Sigmoid colon (tissue), 7 donors: ENCODE results near the gene GPX3. TPM values are rescaled to one million over a fixed set of nuclear protein-coding genes. Genes with fewer than 3 reads are reported as not detected.

Source experiments
- DNase-seq: peaks from one replicate; pipeline ENCODE4 v3.0.0-alpha.2; 2019
- H3K27ac ChIP-seq, 4 donors: fragments of 200-600 bp; sonication (generic); one replicate each; pipeline ENCODE4 v1.5.1; 2016 to 2019; ENCODE audit warnings: mild to moderate bottlenecking in 1 of 4
- H3K27me3 ChIP-seq, 3 donors: fragments of 200-600 bp; sonication (generic); one replicate each; pipeline ENCODE4 v1.5.1; 2019; ENCODE audit warnings: mild to moderate bottlenecking in 1 of 3
- H3K36me3 ChIP-seq, 4 donors: fragments of 200-600 bp; sonication (generic); one replicate each; pipeline ENCODE4 v1.5.1; 2016 to 2019
- H3K4me1 ChIP-seq, 4 donors: fragments of 200-600 bp; sonication (generic); one replicate each; pipeline ENCODE4 v1.5.1; 2017 to 2019
- H3K4me3 ChIP-seq, 4 donors: fragments of 200-600 bp; sonication (generic); one replicate each; pipeline ENCODE4 v1.5.1; 2017 to 2019; ENCODE audit warnings: mild to moderate bottlenecking in 2 of 4, moderate library complexity in 1 of 4
- H3K9me3 ChIP-seq, 4 donors: fragments of 200-600 bp in 3 of 4; sonication (generic) in 3 of 4; one replicate each; pipeline versions ENCODE4 v1.5.1 to v1.6.1; 2013 to 2019
- EP300 ChIP-seq, 4 donors: sonication (generic); formaldehyde crosslinking; IDR thresholded peaks; one replicate each; pipeline ENCODE4 v1.6.1; 2017; ENCODE audit warnings: antibody characterized with exemption in 4 of 4
- POLR2A ChIP-seq, 2 donors: fragments of 450-650 bp; IDR thresholded peaks; one replicate each; pipeline ENCODE4 v1.6.1; 2016; ENCODE audit warnings: antibody characterized with exemption in 2 of 2, mild to moderate bottlenecking in 2 of 2, moderate library complexity in 2 of 2
- POLR2AphosphoS5 ChIP-seq, 4 donors: sonication (generic); formaldehyde crosslinking; IDR thresholded peaks; one replicate each; pipeline ENCODE4 v1.6.1; 2017; ENCODE audit warnings: antibody characterized with exemption in 4 of 4
- WGBS, 2 donors: extraction: QIAGEN DNeasy Blood & Tissue Kit; methylation state at CpG; one replicate each; pipeline ENCODE4 v1.1.7; 2013; 5-methylcytosine and 5-hydroxymethylcytosine counted together
- intact Hi-C: fragments of 100-400 bp; cut with DNase I; formaldehyde crosslinking; loops from one replicate; pipeline ENCODE4 v1.15.1; 2023
- polyA plus RNA-seq, 3 donors: library from polyadenylated mRNA; stranded (reverse); fragments of 200-250 nt; gene quantifications; one replicate each; pipeline ENCODE4 v1.2.3, GENCODE V29; 2013
- total RNA-seq, 4 donors: library from RNA; depleted of rRNA; stranded (reverse); fragments of >200 nt; gene quantifications; one replicate each; pipeline ENCODE4 v1.1.0, GENCODE V29; 2016
- TF ChIP-seq, protein P1 (sequence below), 4 experiments: fragments of 450-650 bp in 3 of 4; fragments of 200-600 bp in 1 of 4; IDR thresholded peaks; one replicate each; pipeline ENCODE4 v1.5.1; 2016 to 2019; ENCODE audit warnings: antibody characterized with exemption in 4 of 4, mild to moderate bottlenecking in 3 of 4, moderate library complexity in 2 of 4
- donor health status: healthy with polysubstance abuse.
- donor health status: Bipolar disorder and iron deficiency.
- donor health status: healthy.

The GPX3 gene
- total and polyA plus RNA-seq, 7 donors, result 85.1 to 2,079 (median 805) TPM

DNA sequence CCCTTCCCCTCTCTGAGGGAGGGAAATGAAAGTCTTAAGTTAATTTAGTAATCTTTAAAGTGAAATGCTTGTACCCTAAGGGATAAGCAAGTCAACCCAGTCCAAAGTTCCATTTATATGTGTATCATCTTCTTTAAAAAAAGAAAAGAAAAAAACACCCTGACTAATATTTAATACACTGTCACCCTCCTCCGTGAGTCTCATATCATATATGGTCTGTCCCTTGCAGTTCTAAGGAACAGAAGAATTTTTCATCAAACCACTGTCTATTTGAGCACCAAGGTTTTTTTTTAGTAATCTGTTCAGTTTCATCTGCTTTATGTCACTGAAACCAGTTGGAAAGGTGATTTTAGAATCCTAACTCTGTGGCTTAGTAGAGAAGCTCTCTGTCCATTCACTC, 45.2 kb downstream of the GPX3 start:
- H3K4me3 ChIP-seq, result no peak overlapping the region
- H3K27me3 ChIP-seq, result no peaks in the 10 kb centered on the region
- intact Hi-C loops, result no loop called here
- whole genome bisulfite sequencing, 2 donors, result 82 to 87% methylated on average over 1 of the region's 1 CpG
- TF ChIP-seq POLR2AphosphoS5 (IDR thresholded peaks at IDR 0.05), result no peak
- TF ChIP-seq, protein P1, sequence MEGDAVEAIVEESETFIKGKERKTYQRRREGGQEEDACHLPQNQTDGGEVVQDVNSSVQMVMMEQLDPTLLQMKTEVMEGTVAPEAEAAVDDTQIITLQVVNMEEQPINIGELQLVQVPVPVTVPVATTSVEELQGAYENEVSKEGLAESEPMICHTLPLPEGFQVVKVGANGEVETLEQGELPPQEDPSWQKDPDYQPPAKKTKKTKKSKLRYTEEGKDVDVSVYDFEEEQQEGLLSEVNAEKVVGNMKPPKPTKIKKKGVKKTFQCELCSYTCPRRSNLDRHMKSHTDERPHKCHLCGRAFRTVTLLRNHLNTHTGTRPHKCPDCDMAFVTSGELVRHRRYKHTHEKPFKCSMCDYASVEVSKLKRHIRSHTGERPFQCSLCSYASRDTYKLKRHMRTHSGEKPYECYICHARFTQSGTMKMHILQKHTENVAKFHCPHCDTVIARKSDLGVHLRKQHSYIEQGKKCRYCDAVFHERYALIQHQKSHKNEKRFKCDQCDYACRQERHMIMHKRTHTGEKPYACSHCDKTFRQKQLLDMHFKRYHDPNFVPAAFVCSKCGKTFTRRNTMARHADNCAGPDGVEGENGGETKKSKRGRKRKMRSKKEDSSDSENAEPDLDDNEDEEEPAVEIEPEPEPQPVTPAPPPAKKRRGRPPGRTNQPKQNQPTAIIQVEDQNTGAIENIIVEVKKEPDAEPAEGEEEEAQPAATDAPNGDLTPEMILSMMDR (IDR thresholded peaks at IDR 0.05), result no peak
- no peak for TF ChIP-seq POLR2A (IDR thresholded peaks at IDR 0.05)
- no peak for TF ChIP-seq EP300 (IDR thresholded peaks at IDR 0.05)
- peaks cover 0 to 82% (median 68%) of the 10 kb centered on the region in 4 donors for H3K4me1 ChIP-seq
- no peak overlapping the region for H3K27ac ChIP-seq
- peaks cover 0 to 15% (median 11%) of the 10 kb centered on the region in 4 donors for H3K36me3 ChIP-seq
- no peaks in the 10 kb centered on the region for H3K9me3 ChIP-seq
- no peak for DNase-seq

DNA sequence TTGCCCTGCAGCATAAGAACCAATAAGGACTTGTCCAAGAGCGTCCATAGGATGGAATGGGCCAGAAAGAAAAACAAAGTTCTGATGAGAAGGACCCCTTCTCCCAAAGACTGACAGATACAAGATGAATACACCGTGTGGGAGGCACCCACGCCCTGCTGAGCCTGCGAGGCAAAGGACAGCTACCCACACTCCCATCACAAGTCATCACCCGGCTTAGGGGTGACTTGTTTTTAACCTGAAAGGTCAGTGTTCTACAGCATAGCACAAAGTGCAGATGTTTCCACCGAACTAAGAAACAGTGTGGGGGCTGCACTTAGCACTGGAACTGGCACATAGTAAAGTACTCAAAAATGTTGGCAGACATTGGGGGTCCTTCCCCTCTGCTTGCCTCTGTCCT, 46.5 kb downstream of the GPX3 start:
- Histone ChIP-seq H3K27me3 (no peaks in the 10 kb centered on the region), H3K36me3 (peaks cover 0 to 5% (median 2%) of the 10 kb centered on the region in 4 donors), H3K4me1 (peaks cover 0 to 94% (median 70%) of the 10 kb centered on the region in 4 donors), H3K4me3 (no peak overlapping the region), H3K9me3 (no peaks in the 10 kb centered on the region), H3K27ac (no peak overlapping the region)
- no peak for DNase-seq
- 78 to 81% methylated on average over 6 of the region's 6 CpGs for WGBS, 2 donors
- intact Hi-C loops, result no loop called here
- TF ChIP-seq, protein P1 (IDR thresholded peaks at IDR 0.05), result no peak
- no peak for TF ChIP-seq POLR2AphosphoS5 (IDR thresholded peaks at IDR 0.05)
- no peak for TF ChIP-seq POLR2A (IDR thresholded peaks at IDR 0.05)
- no peak for TF ChIP-seq EP300 (IDR thresholded peaks at IDR 0.05)

DNA sequence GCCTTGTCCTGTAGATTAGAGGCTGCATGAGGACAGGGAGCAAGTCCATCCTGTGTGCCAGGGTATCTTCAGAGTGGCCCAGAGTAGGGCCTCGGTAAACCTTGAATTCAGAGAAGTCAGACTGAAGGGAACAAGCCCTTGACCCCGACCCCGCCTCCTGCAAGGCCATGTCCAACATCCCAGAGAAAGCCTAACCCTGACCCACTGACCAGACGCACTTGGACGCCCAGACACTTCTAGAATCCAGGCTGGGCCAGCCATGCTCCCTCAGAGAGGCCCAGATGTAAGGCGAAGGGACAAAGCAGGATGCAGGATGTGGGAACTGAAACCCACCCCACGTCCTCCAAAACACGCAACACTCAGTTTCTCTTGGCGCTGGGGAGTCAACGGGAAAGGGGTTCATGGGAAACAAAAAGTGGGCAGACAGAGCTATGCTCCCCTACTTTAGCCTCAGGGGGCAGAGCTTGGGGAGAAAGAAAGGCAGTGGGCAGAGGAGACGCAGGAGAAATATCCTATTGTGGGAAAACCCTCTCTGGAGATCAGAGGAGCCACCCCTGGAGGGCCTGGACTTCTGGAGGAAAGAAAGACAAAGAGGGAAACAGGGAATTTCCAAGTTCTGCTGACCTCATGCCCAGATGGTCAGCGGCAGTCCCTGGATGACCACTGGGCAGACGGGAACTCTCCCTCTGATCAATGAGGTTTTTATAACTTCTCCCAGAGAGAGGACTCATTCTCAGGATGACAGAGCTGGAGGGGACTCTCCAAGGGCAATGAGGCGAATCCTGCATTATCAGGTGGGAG, 47.4 kb downstream of the GPX3 start:
- Histone ChIP-seq H3K27me3 (no peaks in the 10 kb centered on the region), H3K27ac (peak overlapping the region in 3 of 4 donors; percentile 23 to 74 (median 73)), H3K36me3 (no peaks in the 10 kb centered on the region), H3K4me1 (peaks cover 0 to 94% (median 70%) of the 10 kb centered on the region in 4 donors), H3K4me3 (no peak overlapping the region), H3K9me3 (no peaks in the 10 kb centered on the region)
- DNase-seq, result no peak
- intact Hi-C loops, result no loop called here
- TF ChIP-seq, protein P1 (IDR thresholded peaks at IDR 0.05), result no peak
- TF ChIP-seq POLR2A (IDR thresholded peaks at IDR 0.05), result no peak
- TF ChIP-seq EP300 (IDR thresholded peaks at IDR 0.05), result no peak
- no peak for TF ChIP-seq POLR2AphosphoS5 (IDR thresholded peaks at IDR 0.05)
- 81 to 86% methylated on average over 14 of the region's 14 CpGs for WGBS, 2 donors

DNA sequence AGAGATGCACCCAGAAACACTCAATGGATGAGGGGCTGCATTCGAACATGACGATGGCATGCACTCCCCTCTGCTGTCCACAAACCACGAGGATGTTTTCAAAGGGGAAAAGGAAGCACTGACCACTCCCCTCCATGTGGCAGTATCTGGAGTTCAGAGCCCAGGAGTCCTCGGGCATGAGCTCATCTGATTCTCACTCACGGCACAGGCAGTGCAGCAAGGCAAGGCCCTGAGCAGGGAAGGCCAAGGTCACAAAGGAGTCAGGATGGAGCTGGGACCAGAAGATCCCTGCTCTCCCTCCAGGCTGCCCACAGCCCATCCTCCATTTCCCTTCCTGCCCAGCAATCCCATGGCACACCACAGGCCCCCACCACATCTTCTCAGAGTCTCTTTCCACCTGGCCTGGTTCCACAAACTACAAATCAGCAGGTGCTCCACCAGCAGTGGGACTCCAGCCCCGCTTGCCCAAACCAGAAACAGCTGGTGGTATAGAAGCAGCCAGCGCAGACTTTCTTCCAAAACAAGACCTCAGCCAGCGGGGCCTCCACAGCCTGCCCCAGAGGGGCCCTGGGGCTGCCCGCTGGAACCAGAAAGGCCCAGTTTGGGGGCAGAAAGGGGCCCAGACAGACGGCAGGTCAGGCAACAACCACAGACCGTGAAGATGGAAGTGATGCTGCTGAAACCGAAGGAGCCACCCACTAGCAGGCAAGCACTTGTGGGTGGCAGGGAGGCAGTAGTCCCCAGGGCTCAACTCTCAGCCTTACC, 48.2 kb downstream of the GPX3 start:
- no peak for DNase-seq
- Histone ChIP-seq H3K4me3 (no peak overlapping the region), H3K36me3 (no peaks in the 10 kb centered on the region), H3K27ac (peak overlapping the region; percentile 23 to 74 (median 52)), H3K27me3 (no peaks in the 10 kb centered on the region), H3K9me3 (no peaks in the 10 kb centered on the region), H3K4me1 (peaks cover 0 to 88% (median 64%) of the 10 kb centered on the region in 4 donors)
- WGBS, 2 donors, result 41 to 68% methylated on average over 12 of the region's 12 CpGs
- no peak for TF ChIP-seq POLR2A (IDR thresholded peaks at IDR 0.05)
- intact Hi-C loops, result no loop called here

DNA sequence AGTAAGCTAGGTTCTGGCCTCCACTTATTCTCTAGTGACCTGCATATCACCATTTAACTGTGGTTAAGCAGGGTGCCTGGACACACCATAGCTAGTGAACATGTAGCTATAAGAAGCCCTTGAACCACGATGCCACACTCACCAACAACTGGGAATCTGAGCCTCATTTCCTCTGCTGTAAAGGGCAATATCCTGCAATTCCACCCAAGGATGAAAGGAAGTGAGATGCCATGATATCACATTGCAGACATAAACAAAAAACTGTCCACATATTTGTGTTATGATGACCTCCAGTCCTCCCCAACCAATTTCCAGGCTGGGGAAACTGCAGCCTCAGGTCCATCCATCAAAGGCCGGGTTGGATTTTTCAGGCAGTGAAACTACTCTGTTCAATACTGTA, 50.1 kb downstream of the GPX3 start:
- no peak for DNase-seq
- TF ChIP-seq POLR2AphosphoS5 (IDR thresholded peaks at IDR 0.05) (no peak), POLR2A (IDR thresholded peaks at IDR 0.05) (no peak), EP300 (IDR thresholded peaks at IDR 0.05) (no peak)
- TF ChIP-seq, protein P1 (IDR thresholded peaks at IDR 0.05), result no peak
- no peak overlapping the region for H3K4me3 ChIP-seq
- no peaks in the 10 kb centered on the region for H3K36me3 ChIP-seq
- WGBS, 2 donors, result 48 to 57% methylated on average over 2 of the region's 2 CpGs
- peak overlapping the region in 1 of 4 donors; percentile 6 for H3K27ac ChIP-seq
- H3K4me1 ChIP-seq, result peaks cover 0 to 73% (median 51%) of the 10 kb centered on the region in 4 donors
- intact Hi-C loops, result no loop called here
- no peaks in the 10 kb centered on the region for H3K9me3 ChIP-seq
- no peaks in the 10 kb centered on the region for H3K27me3 ChIP-seq
